GM12872 (cell line): ENCODE data around the gene FGF14.

Experiments used
- TF ChIP-seq, protein P1 (sequence below): IDR thresholded peaks from 3 replicates; pipeline ENCODE4 v1.5.1; 2011; ENCODE audit warnings: low read depth, mild to moderate bottlenecking, low read length, moderate library complexity; ENCODE audit not compliant: insufficient read depth

Gene FGF14

DNA sequence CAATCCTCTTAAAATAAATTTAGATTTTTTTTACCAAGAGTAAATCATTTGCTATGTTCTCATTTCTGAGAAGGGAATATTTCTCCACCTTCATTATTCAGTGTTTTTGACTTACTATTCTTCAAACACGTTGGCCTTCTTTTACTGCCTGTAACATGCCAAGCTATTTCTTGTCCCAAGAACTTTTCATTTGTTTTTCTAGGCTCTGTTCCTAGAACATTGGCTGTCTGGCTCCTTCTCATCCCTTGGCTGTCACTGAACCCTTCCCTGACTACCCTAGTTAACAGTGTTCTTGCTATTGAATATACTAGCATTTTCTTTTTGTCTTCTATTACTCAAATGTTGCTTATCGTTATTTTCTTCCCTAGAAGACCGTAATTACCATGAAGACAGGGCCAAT is 701.2 kb downstream of the FGF14 start:
- TF ChIP-seq, protein P1, sequence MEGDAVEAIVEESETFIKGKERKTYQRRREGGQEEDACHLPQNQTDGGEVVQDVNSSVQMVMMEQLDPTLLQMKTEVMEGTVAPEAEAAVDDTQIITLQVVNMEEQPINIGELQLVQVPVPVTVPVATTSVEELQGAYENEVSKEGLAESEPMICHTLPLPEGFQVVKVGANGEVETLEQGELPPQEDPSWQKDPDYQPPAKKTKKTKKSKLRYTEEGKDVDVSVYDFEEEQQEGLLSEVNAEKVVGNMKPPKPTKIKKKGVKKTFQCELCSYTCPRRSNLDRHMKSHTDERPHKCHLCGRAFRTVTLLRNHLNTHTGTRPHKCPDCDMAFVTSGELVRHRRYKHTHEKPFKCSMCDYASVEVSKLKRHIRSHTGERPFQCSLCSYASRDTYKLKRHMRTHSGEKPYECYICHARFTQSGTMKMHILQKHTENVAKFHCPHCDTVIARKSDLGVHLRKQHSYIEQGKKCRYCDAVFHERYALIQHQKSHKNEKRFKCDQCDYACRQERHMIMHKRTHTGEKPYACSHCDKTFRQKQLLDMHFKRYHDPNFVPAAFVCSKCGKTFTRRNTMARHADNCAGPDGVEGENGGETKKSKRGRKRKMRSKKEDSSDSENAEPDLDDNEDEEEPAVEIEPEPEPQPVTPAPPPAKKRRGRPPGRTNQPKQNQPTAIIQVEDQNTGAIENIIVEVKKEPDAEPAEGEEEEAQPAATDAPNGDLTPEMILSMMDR, result no peak

DNA sequence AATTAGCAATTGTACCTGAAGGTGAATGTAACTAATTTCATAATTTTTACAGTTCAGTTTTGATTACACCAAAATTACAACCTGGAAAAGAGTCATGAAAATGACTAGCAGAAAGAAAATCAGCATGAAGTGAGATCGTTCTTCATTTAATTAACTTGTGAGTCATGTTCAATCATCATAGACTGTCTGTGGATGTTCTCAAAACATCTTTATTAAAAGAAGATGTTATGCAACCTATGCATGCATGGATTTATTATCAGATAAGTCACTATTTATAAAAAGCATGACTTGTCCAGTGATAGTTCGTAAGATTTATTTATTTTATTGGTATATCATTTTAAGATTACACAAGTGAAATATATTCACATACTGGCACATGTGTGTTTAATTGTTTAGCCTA is 703.4 kb downstream of the FGF14 start:
- TF ChIP-seq, protein P1, result no peak

DNA sequence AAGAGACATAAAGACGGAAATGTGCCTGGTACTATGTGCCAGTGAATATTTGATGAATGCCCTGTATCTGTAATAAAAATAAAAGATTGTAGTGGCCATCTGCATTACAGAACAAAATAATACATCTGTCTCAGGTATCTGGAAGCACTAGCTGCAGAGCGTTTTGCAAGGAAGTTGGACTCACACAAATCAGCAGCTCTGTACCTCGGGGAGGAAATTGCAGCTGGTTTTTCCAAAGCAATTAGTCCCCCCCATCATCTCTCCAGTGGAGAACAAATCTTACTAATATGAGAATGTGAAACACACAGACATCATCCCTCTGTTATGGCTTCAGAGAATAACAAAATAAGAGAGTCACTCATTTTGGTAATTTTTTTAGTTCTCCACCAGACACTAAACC is 704.1 kb downstream of the FGF14 start:
- TF ChIP-seq, protein P1, result no peak

DNA sequence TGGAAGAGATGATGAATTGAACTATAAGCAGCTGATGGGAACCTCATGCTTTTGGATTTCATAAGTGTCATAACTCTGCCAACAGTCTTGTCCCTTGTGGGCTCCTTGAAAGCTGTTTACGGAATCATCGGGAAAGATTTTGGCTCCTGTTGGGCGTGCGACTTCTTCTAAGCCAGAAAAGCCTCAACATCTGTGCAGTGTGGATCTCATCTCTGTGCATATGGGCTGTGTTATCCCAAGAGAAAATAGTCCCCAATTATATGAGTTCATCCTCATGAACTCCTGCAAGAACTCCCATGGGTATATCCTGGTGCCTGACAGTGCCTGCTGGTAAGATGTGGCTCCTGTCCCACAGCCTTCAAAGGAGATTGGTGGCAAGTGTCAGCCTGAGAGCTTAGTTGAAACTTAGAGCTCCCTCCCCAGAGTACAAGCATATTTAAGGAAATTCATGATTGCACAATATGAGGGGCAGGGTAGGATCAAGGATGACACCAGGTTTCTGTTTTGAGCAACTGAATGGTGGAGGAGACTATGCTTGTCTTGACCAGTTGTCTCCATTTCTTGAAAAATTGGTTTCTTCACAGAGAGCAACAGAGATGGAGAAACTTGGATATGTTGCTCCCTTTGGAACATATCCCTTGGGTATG is 705.9 kb downstream of the FGF14 start:
- TF ChIP-seq, protein P1, result no peak

DNA sequence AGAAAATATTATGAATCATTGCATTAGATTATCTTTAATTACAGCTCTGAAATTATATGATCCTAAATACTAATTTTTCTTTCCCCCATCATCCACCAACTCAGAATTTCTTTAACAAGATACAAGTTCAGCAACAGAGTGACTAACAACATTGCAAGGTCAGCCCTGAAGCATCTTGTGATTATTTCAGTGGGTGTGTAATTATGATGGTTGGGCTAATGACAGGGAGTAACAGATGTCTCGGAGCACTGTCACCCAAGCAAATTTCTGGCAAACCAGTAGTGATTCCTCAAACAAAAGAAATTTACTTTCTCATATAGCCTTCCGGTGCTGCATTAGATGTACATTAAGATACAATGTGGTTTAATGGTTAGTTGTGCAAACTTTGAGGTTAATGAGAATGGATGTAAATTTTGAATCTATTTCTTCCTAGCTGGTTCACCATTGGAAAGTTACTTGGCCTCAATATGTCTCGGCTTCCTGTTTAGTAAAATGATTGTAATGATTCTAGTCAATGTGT is 710.4 kb downstream of the FGF14 start:
- TF ChIP-seq, protein P1, result no peak

DNA sequence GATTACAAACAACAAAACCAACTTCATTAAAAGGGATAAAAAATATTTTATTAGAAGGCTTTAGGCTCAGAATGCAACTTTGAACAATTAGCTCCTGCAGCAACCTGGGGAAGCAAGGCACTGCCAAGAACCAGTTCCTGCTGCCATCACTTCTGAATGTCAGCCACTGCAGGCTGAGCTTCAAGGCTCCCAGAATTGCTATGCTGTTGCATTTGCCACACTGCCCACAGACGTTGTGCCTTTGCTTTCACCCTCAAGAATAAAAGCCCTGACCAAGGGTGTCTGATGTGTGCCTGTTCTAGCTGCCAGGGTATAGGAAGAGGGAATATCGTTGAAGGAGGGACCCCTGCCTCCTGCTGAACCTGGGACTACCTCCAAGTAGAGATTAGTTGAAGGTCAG is 711.0 kb downstream of the FGF14 start:
- TF ChIP-seq, protein P1, result no peak

DNA sequence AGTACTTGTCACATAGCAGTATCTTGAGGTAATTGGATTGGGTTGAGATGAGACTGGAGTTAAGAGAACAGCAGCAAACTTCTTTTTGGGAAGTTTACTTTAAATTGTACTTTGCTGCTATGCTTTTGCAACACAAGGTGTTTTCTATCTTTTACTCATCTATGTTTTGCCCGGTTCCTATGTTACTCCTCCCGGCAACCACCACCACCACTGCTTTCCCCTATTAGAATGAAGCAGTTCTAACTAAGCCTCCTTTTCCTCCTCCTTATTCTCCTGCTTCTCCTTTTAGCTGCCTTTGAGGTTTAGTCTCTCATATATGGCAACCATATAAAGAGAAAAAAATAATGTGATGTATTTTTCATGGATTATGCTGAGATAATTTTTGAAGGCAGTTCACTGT is 715.8 kb downstream of the FGF14 start:
- TF ChIP-seq, protein P1, result no peak
